GM19372 (cell line): ENCODE measurements around the gene SARS1.

Source experiments
- ATAC-seq: cut with Tn5 transposase; IDR thresholded peaks from one replicate; pipeline ENCODE4 v1.9.1; 2021; ENCODE audit warnings: mild to moderate bottlenecking, low read depth, moderate library complexity; ENCODE audit not compliant: unreplicated experiment

The SARS1 gene

GRCh38 chr1:109191891-109192290 lies 21.8 kb upstream of the SARS1 start:
- no peak for ATAC-seq

GRCh38 chr1:109192433-109192832 lies 21.3 kb upstream of the SARS1 start:
- ATAC-seq, result no peak

- no peak for ATAC-seq
Measured at GRCh38 chr1:109193653-109194590, 19.8 kb upstream of the SARS1 start.

DNA sequence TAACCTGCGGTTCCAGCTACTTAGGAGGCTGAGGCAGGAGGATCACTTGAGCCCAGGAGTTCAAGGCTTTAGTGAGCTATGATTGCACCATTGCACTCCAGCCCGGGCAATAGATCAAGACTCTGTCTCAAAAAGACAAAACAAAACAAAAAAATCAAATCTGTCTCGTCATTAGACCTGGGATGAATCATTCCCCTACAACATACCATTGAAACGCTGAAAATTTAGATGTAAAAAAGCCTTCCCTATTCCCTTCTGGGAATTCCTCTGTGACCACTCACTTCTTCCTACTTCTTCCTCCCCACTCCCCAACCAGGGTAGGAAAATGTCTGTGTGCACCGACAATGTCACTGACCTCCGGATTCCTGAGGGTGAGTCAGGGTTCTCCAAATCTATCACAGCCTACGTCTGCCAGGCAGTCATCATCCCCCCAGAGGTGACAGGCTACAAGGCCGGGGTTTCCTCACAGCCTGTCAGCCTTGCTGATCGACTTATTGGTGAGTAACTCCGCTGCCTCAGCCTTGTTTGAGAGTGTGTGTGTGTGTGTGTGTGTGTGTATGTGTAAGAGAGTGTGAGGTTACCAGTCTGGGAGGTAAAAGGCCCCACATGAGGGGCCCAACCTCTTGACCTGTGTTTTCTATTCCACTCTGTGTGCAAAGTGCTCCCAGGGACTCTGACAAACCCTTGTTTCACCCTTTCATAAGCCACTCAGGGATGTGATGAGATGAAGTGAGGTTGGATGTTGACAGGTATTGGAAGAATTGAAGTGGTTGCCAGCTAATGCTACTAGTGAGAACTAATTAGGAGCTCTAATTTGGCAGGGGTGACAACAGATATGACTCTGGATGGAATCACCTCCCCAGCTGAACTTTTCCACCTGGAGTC lies 16.3 kb upstream of the SARS1 start:
- ATAC-seq, result no peak

DNA sequence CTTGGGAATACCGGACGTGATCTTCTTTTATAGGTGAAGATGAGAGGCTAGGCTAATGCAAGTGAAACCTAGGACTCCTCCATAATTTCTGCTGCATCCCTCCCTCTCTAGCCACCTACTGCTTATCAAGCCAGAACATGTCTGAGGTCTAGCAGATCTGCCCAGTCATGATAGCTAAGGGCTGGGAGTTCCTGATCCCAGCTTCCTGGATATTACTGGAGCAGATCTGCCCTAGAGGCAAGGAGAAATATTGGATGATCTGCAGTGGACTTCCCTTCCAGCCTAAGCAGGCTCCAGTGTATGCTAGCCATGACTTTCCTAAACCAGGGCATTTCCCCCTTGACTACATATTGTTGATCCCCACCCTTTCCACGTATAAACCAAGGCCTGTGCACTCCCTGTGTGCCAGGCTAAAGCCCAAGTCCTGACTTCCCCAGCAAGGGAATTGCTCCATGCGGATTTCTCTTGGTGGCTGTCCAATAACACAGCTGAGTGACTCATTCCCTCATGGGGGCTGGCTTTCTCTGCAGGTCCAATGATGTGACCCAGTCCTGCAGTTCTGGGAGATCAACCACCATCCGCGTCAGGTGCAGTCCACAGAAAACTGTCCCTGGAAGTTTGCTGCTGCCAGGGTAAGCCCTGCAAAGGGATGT lies 15.5 kb upstream of the SARS1 start:
- ATAC-seq, result no peak

GRCh38 chr1:109198745-109199144 lies 15.0 kb upstream of the SARS1 start:
- no peak for ATAC-seq

GRCh38 chr1:109199710-109200109 lies 14.0 kb upstream of the SARS1 start:
- no peak for ATAC-seq

- ATAC-seq, result no peak
Measured at GRCh38 chr1:109201123-109201703, 12.5 kb upstream of the SARS1 start.

DNA sequence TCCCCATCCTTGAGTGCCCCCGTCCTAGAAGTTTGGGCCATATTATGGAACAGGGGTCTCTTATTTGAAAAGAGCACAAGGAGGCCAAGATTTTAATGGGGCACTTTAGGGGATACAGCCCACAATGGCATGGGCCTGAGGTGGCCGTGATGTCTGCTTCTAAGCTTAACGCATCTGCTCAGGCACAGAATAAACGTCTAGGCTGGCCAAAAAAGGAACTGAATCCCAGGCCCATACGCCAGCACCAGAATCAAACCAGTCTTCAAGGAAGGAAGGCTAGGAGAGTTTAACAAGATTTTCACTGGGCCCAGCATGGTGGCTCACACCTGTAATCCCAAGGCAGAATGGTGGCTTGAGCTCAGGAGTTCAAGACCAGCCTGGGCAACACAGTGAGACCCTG lies 9.2 kb upstream of the SARS1 start:
- no peak for ATAC-seq

GRCh38 chr1:109206339-109206738 lies 7.4 kb upstream of the SARS1 start:
- ATAC-seq, result no peak

DNA sequence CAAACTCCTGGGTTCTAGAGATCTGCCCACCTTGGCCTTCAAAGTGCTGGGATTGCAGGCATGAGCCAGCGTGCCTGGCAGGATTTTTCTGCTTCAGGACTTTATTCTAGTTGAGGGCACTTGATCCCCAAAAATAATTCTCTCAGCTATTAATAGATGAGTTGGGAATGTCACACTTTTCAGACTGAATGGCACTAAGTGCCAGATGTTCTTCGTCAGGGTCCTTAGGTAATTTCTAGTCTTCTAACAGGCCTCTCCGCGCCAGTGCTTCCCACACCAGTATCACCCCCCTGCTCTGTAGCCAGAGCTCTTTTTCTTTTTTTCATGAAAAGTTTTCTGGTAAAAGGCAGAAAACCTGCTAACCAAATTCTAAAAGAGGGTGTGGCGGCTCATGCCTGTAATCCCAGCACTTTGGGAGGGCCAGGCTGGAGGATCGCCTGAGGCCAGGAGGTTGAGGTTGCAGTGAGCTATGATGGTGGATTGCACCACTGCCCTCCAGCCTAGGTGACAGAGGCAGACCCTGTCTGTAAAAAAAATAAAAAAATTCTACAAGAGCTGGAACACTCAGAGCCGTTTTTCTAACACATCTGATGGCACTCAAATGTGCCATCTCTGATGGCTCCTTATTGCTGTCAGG lies 6.1 kb upstream of the SARS1 start:
- no peak for ATAC-seq

- no peak for ATAC-seq
Measured at GRCh38 chr1:109208394-109208793, 5.3 kb upstream of the SARS1 start.

DNA sequence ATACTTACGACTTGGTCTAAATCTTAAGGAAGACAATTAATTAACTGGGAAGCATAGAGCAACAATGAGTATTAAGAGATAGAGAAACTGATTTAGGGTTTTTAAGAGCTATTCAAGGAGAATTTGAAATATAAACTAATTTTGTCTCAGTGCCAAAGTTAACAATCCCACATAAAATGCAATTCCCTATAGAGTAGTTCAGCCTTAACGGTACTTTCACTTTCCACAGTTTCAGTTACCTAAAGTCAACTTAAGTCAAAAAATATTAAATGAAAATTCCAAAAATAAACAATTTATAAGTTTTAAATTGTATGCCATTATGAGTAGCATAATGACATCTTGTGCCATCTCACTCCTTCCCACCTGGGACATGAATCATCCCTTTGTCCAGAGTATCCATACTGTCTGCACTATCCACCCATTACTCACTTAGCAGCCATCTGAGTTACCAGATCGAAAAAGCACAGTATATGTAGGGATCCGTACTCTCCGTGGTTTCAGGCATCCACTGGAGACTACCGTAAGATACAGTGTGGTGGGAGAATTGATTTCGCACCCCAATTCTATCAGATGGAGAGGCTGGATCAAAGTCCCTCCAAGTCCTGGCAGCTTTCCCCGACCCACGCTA lies 4.8 kb upstream of the SARS1 start:
- ATAC-seq, result no peak

GRCh38 chr1:109210058-109210457 lies 3.7 kb upstream of the SARS1 start:
- no peak for ATAC-seq

DNA sequence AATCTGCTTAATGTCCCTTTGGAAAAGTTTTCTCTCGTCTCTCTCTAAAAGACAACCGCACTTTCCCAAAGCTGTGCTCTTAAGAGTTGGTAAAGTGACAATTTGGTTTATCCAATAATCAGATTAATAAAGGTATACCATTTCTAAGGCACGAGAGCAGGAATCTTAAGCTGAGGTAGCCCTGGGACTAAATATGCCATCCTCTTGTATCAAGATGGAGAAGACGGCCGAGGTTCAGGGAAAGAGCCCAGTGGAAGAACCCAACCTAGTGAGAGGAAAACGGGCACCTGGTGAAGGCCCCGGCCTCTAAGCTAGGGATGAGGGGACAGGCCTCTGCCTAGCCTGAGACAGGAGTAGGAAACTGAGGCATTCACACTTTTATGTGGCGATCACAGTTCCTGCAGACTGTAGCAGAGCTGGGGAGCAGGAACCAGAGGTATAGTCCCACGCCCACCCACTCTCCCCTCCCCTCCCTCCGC lies 334 bp upstream of the SARS1 start:
- no peak for ATAC-seq

- ATAC-seq, result no peak
Measured at GRCh38 chr1:109214695-109215623, 1.2 kb downstream of the SARS1 start.

GRCh38 chr1:109216662-109217061 lies 2.9 kb downstream of the SARS1 start:
- no peak for ATAC-seq

GRCh38 chr1:109218516-109218915 lies 4.8 kb downstream of the SARS1 start:
- no peak for ATAC-seq
